ENCODE measurements around the gene GABBR1.

DNA sequence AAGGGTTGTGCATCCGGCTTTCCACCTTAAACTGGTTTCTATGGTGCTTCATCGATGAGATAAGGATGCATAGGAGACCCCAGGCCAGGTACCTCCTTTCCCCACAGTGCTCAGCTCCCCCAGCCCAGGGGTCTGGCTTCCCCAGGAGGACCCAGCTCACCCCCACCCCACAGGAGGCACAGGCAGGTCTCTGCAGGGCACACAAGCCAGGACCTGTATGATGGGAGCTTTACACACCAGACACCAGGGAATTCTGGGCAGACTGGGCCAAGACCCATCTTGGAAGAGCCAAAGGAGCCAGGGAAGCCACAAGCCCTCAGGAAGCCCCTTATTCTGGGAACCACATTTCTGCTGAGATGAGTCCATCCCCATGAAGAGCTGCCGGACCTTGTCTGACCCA, 103.0 kb downstream of the GABBR1 start:
- TF ChIP-seq, protein P1, sequence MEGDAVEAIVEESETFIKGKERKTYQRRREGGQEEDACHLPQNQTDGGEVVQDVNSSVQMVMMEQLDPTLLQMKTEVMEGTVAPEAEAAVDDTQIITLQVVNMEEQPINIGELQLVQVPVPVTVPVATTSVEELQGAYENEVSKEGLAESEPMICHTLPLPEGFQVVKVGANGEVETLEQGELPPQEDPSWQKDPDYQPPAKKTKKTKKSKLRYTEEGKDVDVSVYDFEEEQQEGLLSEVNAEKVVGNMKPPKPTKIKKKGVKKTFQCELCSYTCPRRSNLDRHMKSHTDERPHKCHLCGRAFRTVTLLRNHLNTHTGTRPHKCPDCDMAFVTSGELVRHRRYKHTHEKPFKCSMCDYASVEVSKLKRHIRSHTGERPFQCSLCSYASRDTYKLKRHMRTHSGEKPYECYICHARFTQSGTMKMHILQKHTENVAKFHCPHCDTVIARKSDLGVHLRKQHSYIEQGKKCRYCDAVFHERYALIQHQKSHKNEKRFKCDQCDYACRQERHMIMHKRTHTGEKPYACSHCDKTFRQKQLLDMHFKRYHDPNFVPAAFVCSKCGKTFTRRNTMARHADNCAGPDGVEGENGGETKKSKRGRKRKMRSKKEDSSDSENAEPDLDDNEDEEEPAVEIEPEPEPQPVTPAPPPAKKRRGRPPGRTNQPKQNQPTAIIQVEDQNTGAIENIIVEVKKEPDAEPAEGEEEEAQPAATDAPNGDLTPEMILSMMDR (IDR thresholded peaks at IDR 0.05): no peak
- TF ChIP-seq POLR2A (IDR thresholded peaks at IDR 0.05): no peak
